Measurements from ENCODE around the gene TENT4B.

The TENT4B gene

GRCh38 chr16:50234771-50235556 lies 81.9 kb downstream of the TENT4B start:
- DNase-seq (ENCODE audit: low read depth), result no peak

GRCh38 chr16:50235581-50235980 lies 82.5 kb downstream of the TENT4B start:
- DNase-seq (ENCODE audit: low read depth), result no peak

- DNase-seq (ENCODE audit: low read depth), result no peak
Measured at GRCh38 chr16:50238314-50238713, 85.2 kb downstream of the TENT4B start.

- DNase-seq (ENCODE audit: low read depth), result no peak
Measured at GRCh38 chr16:50238868-50239301, 85.8 kb downstream of the TENT4B start.

- DNase-seq (ENCODE audit: low read depth), result peak; percentile 74
Measured at GRCh38 chr16:50243024-50243423, 89.9 kb downstream of the TENT4B start.

- no peak for DNase-seq (ENCODE audit: low read depth)
Measured at GRCh38 chr16:50244140-50244503, 91.0 kb downstream of the TENT4B start.

GRCh38 chr16:50244504-50245416 lies 91.7 kb downstream of the TENT4B start:
- DNase-seq (ENCODE audit: low read depth), result no peak

- peak; percentile 73 for DNase-seq (ENCODE audit: low read depth)
Measured at GRCh38 chr16:50245417-50246298, 92.6 kb downstream of the TENT4B start.

- DNase-seq (ENCODE audit: low read depth), result no peak
Measured at GRCh38 chr16:50246299-50247122, 93.4 kb downstream of the TENT4B start.

GRCh38 chr16:50247123-50247905 lies 94.2 kb downstream of the TENT4B start:
- DNase-seq (ENCODE audit: low read depth), result no peak

GRCh38 chr16:50247906-50248608 lies 95.0 kb downstream of the TENT4B start:
- no peak for DNase-seq (ENCODE audit: low read depth)

- DNase-seq (ENCODE audit: low read depth), result no peak
Measured at GRCh38 chr16:50248845-50249244, 95.7 kb downstream of the TENT4B start.

- peak; percentile 85 for DNase-seq (ENCODE audit: low read depth)
Measured at GRCh38 chr16:50251375-50252081, 98.4 kb downstream of the TENT4B start.

- no peak for DNase-seq (ENCODE audit: low read depth)
Measured at GRCh38 chr16:50252082-50252611, 99.0 kb downstream of the TENT4B start.

- no peak for DNase-seq (ENCODE audit: low read depth)
Measured at GRCh38 chr16:50252874-50253513, 99.9 kb downstream of the TENT4B start.

- DNase-seq (ENCODE audit: low read depth), result no peak
Measured at GRCh38 chr16:50253514-50253910, 100.4 kb downstream of the TENT4B start.

GRCh38 chr16:50254072-50254471 lies 101.0 kb downstream of the TENT4B start:
- DNase-seq (ENCODE audit: low read depth), result no peak

GRCh38 chr16:50255538-50255937 lies 102.4 kb downstream of the TENT4B start:
- no peak for DNase-seq (ENCODE audit: low read depth)
